Parathyroid adenoma (tissue), 2 donors: Measurements from ENCODE around the gene KLHL26.

ENCODE experiments used
- H2AFZ ChIP-seq: fragments of 300-600 bp; sonication (generic); one replicate; pipeline ENCODE4 v1.7.0; 2017; ENCODE audit warnings: antibody characterized with exemption, mild to moderate bottlenecking
- H3K27ac ChIP-seq: fragments of 300-600 bp; sonication (generic); one replicate; pipeline ENCODE4 v1.7.0; 2017
- H3K27me3 ChIP-seq: fragments of 300-600 bp; sonication (generic); one replicate; pipeline ENCODE4 v1.7.0; 2017; ENCODE audit warnings: low read length; ENCODE audit not compliant: control insufficient read depth, insufficient read depth
- H3K36me3 ChIP-seq: fragments of 300-600 bp; sonication (generic); one replicate; pipeline ENCODE4 v1.7.0; 2017; ENCODE audit warnings: low read length; ENCODE audit not compliant: control insufficient read depth, insufficient read depth
- H3K4me1 ChIP-seq: fragments of 300-600 bp; sonication (generic); one replicate; pipeline ENCODE4 v1.7.0; 2017; ENCODE audit warnings: control low read depth
- H3K4me2 ChIP-seq: fragments of 300-600 bp; sonication (generic); one replicate; pipeline ENCODE4 v1.7.0; 2017; ENCODE audit warnings: low read length
- H3K4me3 ChIP-seq: fragments of 300-600 bp; sonication (generic); one replicate; pipeline ENCODE4 v1.7.0; 2017; ENCODE audit warnings: low read depth, low read length
- H3K79me2 ChIP-seq: fragments of 300-600 bp; sonication (generic); one replicate; pipeline ENCODE4 v1.7.0; 2017; ENCODE audit warnings: control low read depth
- H3K9ac ChIP-seq: fragments of 300-600 bp; sonication (generic); one replicate; pipeline ENCODE4 v1.7.0; 2017; ENCODE audit warnings: mild to moderate bottlenecking
- H3K9me3 ChIP-seq: fragments of 300-600 bp; sonication (generic); one replicate; pipeline ENCODE4 v1.7.0; 2017; ENCODE audit warnings: low read length; ENCODE audit not compliant: control insufficient read depth
- CTCF ChIP-seq: fragments of 300-600 bp; sonication (generic); IDR thresholded peaks from one replicate; pipeline ENCODE4 v1.7.0; 2017; ENCODE audit warnings: antibody characterized with exemption, mild to moderate bottlenecking
- donor health status: primary hyperparathyroidism.

The KLHL26 gene

DNA sequence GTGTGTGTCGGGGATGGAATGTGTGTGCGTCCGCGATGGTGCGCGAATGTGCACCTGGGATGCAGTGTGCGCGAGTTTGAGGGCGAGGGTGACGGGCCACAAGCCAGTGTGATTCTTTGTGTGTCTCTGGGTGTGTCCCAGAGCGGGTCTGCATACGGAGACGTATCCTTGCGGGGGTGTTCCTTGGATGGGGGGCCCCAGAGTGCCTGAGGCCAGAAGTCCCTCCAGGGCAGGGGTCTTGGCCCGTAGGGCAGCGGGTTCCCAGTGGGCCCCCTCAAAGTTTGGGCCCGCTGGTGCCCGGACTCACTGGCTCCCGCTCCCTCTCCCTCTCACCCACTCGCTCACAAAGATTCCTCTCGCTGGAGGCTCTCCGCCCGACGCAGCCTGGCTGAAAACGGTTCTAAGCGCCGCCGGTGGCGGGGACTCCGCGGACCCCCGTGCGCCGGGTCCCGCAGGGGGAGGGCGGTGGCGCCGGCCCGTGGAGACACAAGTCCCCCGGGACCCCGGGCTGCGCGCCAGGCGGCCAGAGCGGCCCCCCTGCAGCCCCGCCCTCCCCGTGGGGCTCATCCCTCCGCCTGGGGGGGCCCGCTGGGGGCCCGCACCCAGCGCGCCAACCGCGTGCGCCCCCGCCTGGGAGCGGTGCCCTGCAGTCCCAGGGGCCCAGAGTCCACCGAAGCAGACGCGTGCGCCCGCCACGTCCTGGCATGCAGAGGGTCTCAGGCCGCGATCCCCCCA, 31.1 kb upstream of the KLHL26 start:
- Histone ChIP-seq H3K9ac (no peak overlapping the region), H3K27me3 (peaks cover 9% of the 10 kb centered on the region), H3K9me3 (no peaks in the 10 kb centered on the region), H3K4me1 (peaks cover 7% of the 10 kb centered on the region), H3K4me3 (no peak overlapping the region), H3K36me3 (no peaks in the 10 kb centered on the region), H2AFZ (no peak overlapping the region), H3K79me2 (no peaks in the 10 kb centered on the region), H3K4me2 (no peak overlapping the region), H3K27ac (no peak overlapping the region)
- no peak for TF ChIP-seq CTCF

- H3K27ac ChIP-seq = no peak within 1 kb of the TSS
- TF ChIP-seq CTCF = no peak
- no peaks in the 10 kb centered on the region for H3K79me2 ChIP-seq
- no peaks in the 10 kb centered on the region for H3K36me3 ChIP-seq
- H3K4me1 ChIP-seq = peaks cover 13% of the 10 kb centered on the region
- H3K9me3 ChIP-seq = no peaks in the 10 kb centered on the region
- H2AFZ ChIP-seq = no peak within 1 kb of the TSS
- no peak within 1 kb of the TSS for H3K4me3 ChIP-seq
- H3K9ac ChIP-seq = no peak within 1 kb of the TSS
- no peak within 1 kb of the TSS for H3K4me2 ChIP-seq
- H3K27me3 ChIP-seq = peaks cover 14% of the 10 kb centered on the region
Measured at GRCh38 chr19:18606281-18607225, 30.3 kb upstream of the KLHL26 start, which contains the start of gene CRLF1. Gene CRLF1, minus strand, starts transcription at chr19:18606799. Its CDS starts 143 bp downstream, at chr19:18606656.

GRCh38 chr19:18607226-18608101, 29.4 kb upstream of the KLHL26 start:
- TF ChIP-seq CTCF = no peak
- peaks cover 14% of the 10 kb centered on the region for H3K27me3 ChIP-seq
- no peak overlapping the region for H3K9ac ChIP-seq
- H3K36me3 ChIP-seq = no peaks in the 10 kb centered on the region
- H3K4me2 ChIP-seq = no peak overlapping the region
- no peak overlapping the region for H3K27ac ChIP-seq
- no peak overlapping the region for H2AFZ ChIP-seq
- H3K9me3 ChIP-seq = no peaks in the 10 kb centered on the region
- peaks cover 16% of the 10 kb centered on the region for H3K4me1 ChIP-seq
- no peaks in the 10 kb centered on the region for H3K79me2 ChIP-seq
- H3K4me3 ChIP-seq = no peak overlapping the region

GRCh38 chr19:18608102-18608804, 28.6 kb upstream of the KLHL26 start:
- Histone ChIP-seq H3K4me2 (no peak overlapping the region), H3K9me3 (no peaks in the 10 kb centered on the region), H2AFZ (no peak overlapping the region), H3K9ac (no peak overlapping the region), H3K27me3 (peaks cover 14% of the 10 kb centered on the region), H3K4me3 (no peak overlapping the region), H3K79me2 (no peaks in the 10 kb centered on the region), H3K4me1 (peaks cover 19% of the 10 kb centered on the region), H3K27ac (no peak overlapping the region), H3K36me3 (no peaks in the 10 kb centered on the region)
- TF ChIP-seq CTCF = no peak
